Measurements from ENCODE around the gene SULT1C4. TPM values are rescaled to one million over a fixed set of nuclear protein-coding genes. Genes with fewer than 3 reads are reported as not detected.

SULT1C4 gene
- total RNA-seq, 4 donors from 2014 or later = 12.0 to 33.4 (median 13.2) TPM

DNA sequence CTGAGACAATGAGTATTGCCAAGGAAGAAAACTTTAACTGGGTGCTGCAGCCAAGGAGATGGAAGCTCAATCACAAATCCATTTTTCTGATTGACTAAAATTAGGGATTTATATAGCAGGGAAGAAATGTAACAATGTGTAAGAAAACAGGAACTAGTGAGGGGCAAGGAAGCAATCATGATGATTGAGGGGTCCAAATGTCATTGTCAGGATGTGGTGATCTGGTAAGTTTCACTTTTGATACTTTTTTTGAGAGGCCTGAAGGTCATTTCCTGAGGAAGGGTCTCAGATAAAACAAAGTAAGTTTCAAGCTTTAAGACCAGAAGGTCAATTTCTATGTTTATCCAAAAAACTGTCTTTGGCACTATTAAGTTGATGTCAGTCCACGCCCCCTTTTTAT lies 59.2 kb downstream of the SULT1C4 start:
- Histone ChIP-seq H3K9me3 (no peaks in the 10 kb centered on the region), H3K4me1 (no peaks in the 10 kb centered on the region), H3K36me3 (no peaks in the 10 kb centered on the region), H3K4me3 (no peak overlapping the region), H3K27ac (no peak overlapping the region), H3K27me3 (no peaks in the 10 kb centered on the region)
- intact Hi-C loops (cut with DNase I; ENCODE audit: low total_unique reads) = no loop called here
- DNase-seq = no peak
- TF ChIP-seq, protein P1, sequence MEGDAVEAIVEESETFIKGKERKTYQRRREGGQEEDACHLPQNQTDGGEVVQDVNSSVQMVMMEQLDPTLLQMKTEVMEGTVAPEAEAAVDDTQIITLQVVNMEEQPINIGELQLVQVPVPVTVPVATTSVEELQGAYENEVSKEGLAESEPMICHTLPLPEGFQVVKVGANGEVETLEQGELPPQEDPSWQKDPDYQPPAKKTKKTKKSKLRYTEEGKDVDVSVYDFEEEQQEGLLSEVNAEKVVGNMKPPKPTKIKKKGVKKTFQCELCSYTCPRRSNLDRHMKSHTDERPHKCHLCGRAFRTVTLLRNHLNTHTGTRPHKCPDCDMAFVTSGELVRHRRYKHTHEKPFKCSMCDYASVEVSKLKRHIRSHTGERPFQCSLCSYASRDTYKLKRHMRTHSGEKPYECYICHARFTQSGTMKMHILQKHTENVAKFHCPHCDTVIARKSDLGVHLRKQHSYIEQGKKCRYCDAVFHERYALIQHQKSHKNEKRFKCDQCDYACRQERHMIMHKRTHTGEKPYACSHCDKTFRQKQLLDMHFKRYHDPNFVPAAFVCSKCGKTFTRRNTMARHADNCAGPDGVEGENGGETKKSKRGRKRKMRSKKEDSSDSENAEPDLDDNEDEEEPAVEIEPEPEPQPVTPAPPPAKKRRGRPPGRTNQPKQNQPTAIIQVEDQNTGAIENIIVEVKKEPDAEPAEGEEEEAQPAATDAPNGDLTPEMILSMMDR (IDR thresholded peaks at IDR 0.05) = no peak

Small RNA genes within 50 kb of the gene (small RNA-seq; reads per million reads assigned to genes)
- not detected for gene SMIM12P1

Other genes starting within 250 kb of the SULT1C4 start
- not detected for gene SULT1C3, start 138.0 kb upstream of the SULT1C4 start, total RNA-seq
- 1 to 10 TPM in 2 of 4 donors, not detected in 2; 2.8 to 3.6 TPM for gene SULT1C2, start 89.1 kb upstream of the SULT1C4 start, total RNA-seq
- gene GCC2, start 71.3 kb downstream of the SULT1C4 start, total RNA-seq = 10 to 100 TPM; 30.3 to 79.4 (median 57.7) TPM
- gene LIMS1, start 156.5 kb downstream of the SULT1C4 start, total RNA-seq = 100 to 1,000 TPM in 2 of 4 donors, 10 to 100 TPM in 2; 37.4 to 357 (median 112) TPM

Measured in uterus (tissue), 4 donors.